Right cardiac atrium (tissue), 5 donors: Measurements from ENCODE around the gene ATP1B4. TPM values are rescaled to one million over a fixed set of nuclear protein-coding genes. Genes with fewer than 3 reads are reported as not detected.
A peak's percentile ranks its signal among the peaks of the same experiment; 100 is the strongest.

Experiments
- ATAC-seq, 2 donors: fragments of 200-7000 bp; cut with Tn5 transposase; one replicate each; pipeline versions ENCODE4 v1.8.0 to v1.9.1; 2020; ENCODE audit warnings: moderate library complexity in 2 of 2, mild to moderate bottlenecking in 1 of 2
- DNase-seq, 3 donors: peaks; one replicate each; pipeline ENCODE4 v3.0.0-alpha.2; 2020
- H3K27ac ChIP-seq: one replicate; pipeline ENCODE4 v1.5.1; 2013; ENCODE audit warnings: mild to moderate bottlenecking, low read length, control low read depth, moderate library complexity
- H3K27me3 ChIP-seq: one replicate; pipeline ENCODE4 v1.6.1; 2013; ENCODE audit not compliant: control insufficient read depth, insufficient read depth
- H3K4me1 ChIP-seq: one replicate; pipeline ENCODE4 v1.6.1; 2013; ENCODE audit warnings: low read length; ENCODE audit not compliant: control insufficient read depth, insufficient read depth
- H3K4me3 ChIP-seq: one replicate; pipeline ENCODE4 v1.5.1; 2013; ENCODE audit warnings: low read length, control low read depth
- H3K9me3 ChIP-seq: one replicate; pipeline ENCODE4 v1.6.1; 2013; ENCODE audit warnings: low read length; ENCODE audit not compliant: control insufficient read depth
- WGBS: extraction: QIAGEN DNeasy Blood & Tissue Kit; methylation state at CpG from one replicate; pipeline ENCODE4 v1.1.7; 2013; 5-methylcytosine and 5-hydroxymethylcytosine counted together
- intact Hi-C, 4 donors: fragments of 100-400 bp; cut with DNase I; formaldehyde crosslinking; loops; one replicate each; pipeline versions ENCODE4 v1.11.0 to v1.14.0; 2022 to 2023
- polyA plus RNA-seq: library from polyadenylated mRNA; stranded (reverse); fragments of 200-250 nt; gene quantifications from one replicate; pipeline ENCODE4 v1.2.3, GENCODE V29; 2013
- total RNA-seq, 4 donors: library from RNA; stranded (reverse); fragmentation: NEBNext Ultra II Directional; extraction: Animal tissue kit (Norgen Biotek cat#: 25700); gene quantifications; one replicate each; pipeline ENCODE4 v1.2.1, GENCODE V29; 2021
- donor health status: healthy with polysubstance abuse.
- donor health status: DM: no; HTN: yes; CAD: no.
- donor health status: DM: no; HTN: no; CAD: no.
- donor health status: DM: no; HTN: yes; CAD: no; lungs with severe emphysema.
- donor health status: DM: yes; HTN: yes; CAD: no.

ATP1B4 gene
- total and polyA plus RNA-seq, 5 donors = 0.23 to 3.8 (median 0.37) TPM

DNA sequence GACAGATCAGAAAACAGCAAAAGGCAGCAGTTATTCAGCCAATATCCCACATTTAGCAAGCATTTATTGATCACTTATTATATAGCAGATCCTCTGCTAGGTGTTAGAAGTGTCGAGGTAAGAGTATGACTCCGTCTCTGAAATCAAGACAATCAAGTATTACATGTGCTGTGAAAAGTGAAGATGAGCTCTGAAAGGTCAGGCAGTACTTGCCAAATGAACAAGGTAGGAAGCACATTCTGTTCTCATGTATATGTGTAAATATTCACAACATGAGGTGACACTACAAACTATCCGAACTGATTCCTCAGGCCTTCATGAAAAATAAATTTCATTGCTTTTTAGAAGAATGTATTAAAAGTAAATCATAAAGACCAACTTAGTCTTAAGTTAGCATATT lies 15.3 kb downstream of the ATP1B4 start:
- Histone ChIP-seq H3K27me3 (no peaks in the 10 kb centered on the region), H3K4me1 (peaks cover 1% of the 10 kb centered on the region), H3K4me3 (no peak overlapping the region), H3K27ac (no peak overlapping the region), H3K9me3 (no peaks in the 10 kb centered on the region)
- intact Hi-C loops = no loop called here
- DNase-seq = no peak
- ATAC-seq = no peak
- WGBS = 54% methylated on average over 3 of the region's 3 CpGs

DNA sequence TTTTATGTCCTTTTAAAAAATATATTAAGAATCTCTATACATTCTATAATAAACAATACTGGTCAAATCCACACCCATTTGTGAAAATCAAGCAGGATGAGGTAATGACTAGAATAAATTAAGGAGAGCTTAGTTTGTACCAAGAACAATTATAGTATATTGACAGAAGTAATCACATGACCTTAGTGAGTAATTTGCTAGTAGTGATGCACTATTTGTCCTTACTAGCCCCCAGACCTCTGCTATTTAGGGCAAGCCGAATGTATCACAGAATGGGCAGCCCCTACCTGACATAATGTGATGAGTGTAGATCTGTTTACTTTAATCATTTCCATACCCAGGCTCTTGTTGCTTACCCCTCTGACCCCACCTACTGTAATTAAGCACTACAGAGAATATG lies 15.8 kb downstream of the ATP1B4 start:
- 100% methylated on average over 1 of the region's 1 CpG for whole genome bisulfite sequencing
- Histone ChIP-seq H3K4me1 (peaks cover 1% of the 10 kb centered on the region), H3K9me3 (no peaks in the 10 kb centered on the region), H3K27ac (no peak overlapping the region), H3K27me3 (no peaks in the 10 kb centered on the region), H3K4me3 (no peak overlapping the region)
- intact Hi-C loops = no loop called here
- DNase-seq (no peak), ATAC-seq (no peak)

DNA sequence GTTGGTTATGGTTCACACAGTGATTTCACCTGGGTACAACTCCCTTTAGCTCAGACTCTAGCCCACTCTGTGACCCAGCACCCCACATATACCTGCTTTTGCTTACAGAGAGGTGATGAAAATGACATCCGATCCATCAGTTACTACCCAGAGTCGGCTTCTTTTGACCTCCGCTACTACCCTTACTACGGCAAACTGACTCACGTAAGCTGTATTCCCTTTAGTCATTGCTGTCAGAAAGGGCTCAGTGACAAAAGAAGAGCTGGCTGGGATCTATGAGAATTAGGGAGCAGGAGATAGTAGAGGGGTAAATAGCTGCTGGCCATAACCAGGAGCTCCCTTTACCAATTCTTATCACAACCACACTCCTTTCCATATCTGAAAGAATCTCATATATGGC lies 16.7 kb downstream of the ATP1B4 start:
- no peak for ATAC-seq
- Histone ChIP-seq H3K27ac (no peak overlapping the region), H3K27me3 (no peaks in the 10 kb centered on the region), H3K9me3 (no peaks in the 10 kb centered on the region), H3K4me3 (no peak overlapping the region), H3K4me1 (peaks cover 1% of the 10 kb centered on the region)
- DNase-seq = no peak
- WGBS = 90% methylated on average over 5 of the region's 5 CpGs
- intact Hi-C loops = no loop called here

DNA sequence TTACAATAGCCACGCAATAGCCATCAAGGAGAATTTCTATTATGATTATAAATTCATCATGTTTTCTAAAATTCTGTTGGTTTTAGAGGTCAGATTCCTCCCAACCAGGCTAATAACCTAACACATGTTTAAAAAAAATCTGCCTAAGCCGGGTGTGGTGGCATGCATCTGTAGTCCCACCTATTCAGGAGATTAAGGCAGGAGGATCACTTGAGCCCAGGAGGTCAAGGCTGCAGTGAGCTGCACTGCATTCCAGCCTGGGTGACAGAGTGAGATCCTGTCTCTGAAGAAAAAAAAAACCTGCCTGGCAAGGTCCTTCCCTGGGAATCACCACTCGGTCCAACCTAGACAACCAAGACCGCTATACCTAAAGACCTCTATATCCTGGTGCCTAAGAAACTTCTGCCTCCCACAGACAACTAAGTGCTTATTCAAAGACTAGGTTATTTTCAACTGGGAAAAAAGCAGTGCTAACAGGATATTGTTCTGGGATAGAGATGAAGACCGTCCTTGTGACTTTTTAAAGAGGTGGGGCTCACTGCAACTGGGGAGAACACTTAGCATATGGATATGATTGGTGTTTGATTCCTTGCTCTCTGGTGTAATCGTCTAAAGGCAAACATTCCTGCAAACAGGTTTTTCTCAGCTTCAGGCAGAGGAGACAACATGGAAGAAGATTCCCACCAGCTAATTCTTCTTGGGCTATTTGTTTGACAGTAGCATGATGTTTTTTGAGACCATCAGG lies 18.2 kb downstream of the ATP1B4 start:
- no peak overlapping the region for H3K4me3 ChIP-seq
- DNase-seq (no peak), ATAC-seq (no peak)
- H3K4me1 ChIP-seq = peaks cover 1% of the 10 kb centered on the region
- H3K27me3 ChIP-seq = no peaks in the 10 kb centered on the region
- H3K27ac ChIP-seq = no peak overlapping the region
- intact Hi-C loops = no loop called here
- H3K9me3 ChIP-seq = no peaks in the 10 kb centered on the region
- WGBS = 64% methylated on average over 6 of the region's 6 CpGs

DNA sequence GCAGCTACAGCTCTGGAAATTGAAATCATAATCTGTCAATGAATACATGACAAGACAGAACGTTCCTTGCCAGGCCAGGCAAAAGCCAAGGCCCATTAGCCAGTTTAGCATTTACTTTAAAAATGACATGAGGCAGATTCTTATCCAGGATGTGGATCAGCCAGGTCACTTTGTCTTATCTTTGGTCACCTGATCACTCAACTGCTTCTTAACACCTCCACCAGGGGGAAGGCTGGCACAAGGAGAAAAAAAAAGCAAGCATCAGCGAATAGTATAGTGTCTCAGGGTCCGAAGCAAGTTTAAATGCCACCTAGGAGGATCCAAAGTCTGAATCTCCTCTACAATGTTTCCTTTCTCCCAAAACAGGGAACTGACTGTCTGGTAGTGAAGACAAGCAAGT lies 18.8 kb downstream of the ATP1B4 start:
- no peak overlapping the region for H3K4me3 ChIP-seq
- 18% methylated on average over 3 of the region's 3 CpGs for WGBS
- H3K27me3 ChIP-seq = no peaks in the 10 kb centered on the region
- peaks cover 1% of the 10 kb centered on the region for H3K4me1 ChIP-seq
- ATAC-seq (no peak), DNase-seq (no peak)
- intact Hi-C loops = no loop called here
- H3K27ac ChIP-seq = no peak overlapping the region
- H3K9me3 ChIP-seq = no peaks in the 10 kb centered on the region

DNA sequence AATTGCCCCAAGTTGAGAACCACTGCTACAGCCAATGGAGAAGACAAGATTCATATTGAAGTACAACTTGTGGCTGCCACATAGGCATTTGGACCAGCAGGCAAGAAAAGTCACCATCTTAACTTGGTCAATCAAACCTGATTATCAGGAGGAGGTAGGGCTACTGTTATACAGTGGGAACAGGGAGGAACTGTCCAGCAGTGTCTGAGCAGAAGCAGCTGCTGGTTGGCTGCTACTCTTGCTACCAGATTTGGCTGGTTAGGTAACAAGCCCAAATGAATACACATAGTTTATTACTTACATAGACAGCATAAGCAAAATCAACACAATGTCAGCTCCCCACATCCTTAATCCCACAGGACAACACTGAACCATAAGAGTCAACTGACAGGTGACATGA lies 39.4 kb downstream of the ATP1B4 start:
- H3K4me3 ChIP-seq = no peak overlapping the region
- intact Hi-C loops = no loop called here
- DNase-seq = no peak
- H3K27me3 ChIP-seq = no peaks in the 10 kb centered on the region
- no peaks in the 10 kb centered on the region for H3K4me1 ChIP-seq
- no peak for ATAC-seq
- no peak overlapping the region for H3K27ac ChIP-seq
- H3K9me3 ChIP-seq = no peaks in the 10 kb centered on the region

DNA sequence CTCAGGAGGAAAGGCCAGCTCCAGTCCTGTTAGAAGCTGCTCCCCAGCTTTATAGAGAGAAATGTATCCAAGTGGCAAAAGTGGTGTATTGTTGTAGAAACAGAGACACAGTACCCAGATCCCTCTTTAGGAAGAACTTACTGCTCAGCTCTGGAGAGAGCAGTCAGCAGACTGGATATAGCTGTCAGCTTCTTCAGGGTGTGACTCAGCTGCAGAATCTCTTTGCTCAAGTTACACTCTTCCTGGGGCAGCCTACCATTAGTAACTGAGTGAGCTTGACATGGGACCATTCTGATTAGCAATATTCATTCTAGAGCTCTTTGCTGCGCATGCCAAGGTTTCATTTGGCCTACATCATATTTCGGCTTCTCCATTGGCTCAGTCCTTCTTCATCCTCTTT lies 40.5 kb downstream of the ATP1B4 start:
- no peak overlapping the region for H3K27ac ChIP-seq
- 96% methylated on average over 2 of the region's 2 CpGs for WGBS
- intact Hi-C loops = no loop called here
- H3K4me3 ChIP-seq = no peak overlapping the region
- H3K27me3 ChIP-seq = no peaks in the 10 kb centered on the region
- no peak for ATAC-seq
- no peaks in the 10 kb centered on the region for H3K4me1 ChIP-seq
- no peak for DNase-seq
- no peaks in the 10 kb centered on the region for H3K9me3 ChIP-seq

DNA sequence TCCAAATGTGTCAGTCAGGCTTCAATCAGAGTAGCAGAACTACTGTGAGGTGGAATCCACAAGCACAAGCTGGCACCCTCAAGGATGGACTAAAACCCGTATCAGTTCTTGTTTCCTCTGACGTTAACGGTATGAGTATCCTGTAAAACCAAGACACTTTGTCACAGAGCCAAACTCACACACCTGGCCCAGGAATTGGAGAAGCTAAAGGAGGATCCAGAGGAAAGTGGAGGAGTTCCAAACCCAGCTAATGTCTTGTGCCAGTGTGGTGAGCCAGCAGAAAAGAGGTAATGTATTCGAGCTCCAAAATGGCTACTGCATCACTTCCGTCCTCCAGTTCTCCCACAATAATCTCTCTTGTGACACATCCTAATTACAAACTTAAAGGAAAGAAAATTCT lies 44.7 kb downstream of the ATP1B4 start:
- Histone ChIP-seq H3K4me1 (no peaks in the 10 kb centered on the region), H3K4me3 (no peak overlapping the region), H3K27ac (no peak overlapping the region), H3K27me3 (no peaks in the 10 kb centered on the region), H3K9me3 (no peaks in the 10 kb centered on the region)
- WGBS = 86% methylated on average over 5 of the region's 5 CpGs
- no peak for ATAC-seq
- intact Hi-C loops = no loop called here
- no peak for DNase-seq

DNA sequence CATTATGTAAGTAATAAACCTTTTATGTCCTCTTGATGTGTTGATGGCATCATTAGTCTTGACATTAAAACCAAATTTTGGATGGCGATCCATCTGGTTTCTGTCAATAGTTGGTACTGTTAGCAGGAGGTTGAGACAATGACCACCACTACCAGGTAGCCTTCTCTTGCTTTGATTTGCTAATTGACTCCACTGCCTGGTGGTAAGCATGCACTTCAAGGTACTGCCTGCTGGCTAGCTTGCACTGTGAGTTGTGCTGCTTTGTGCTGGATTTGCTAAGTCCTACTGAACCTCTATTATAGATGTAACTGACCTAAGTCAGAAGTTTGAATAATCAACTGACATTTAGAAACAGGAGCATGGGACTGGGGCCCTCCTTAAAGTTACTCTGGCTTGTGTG lies 46.3 kb downstream of the ATP1B4 start:
- H3K4me3 ChIP-seq = no peak overlapping the region
- H3K27me3 ChIP-seq = no peaks in the 10 kb centered on the region
- DNase-seq (no peak), ATAC-seq (no peak)
- H3K27ac ChIP-seq = no peak overlapping the region
- 76% methylated on average over 1 of the region's 1 CpG for WGBS
- no peaks in the 10 kb centered on the region for H3K9me3 ChIP-seq
- H3K4me1 ChIP-seq = no peaks in the 10 kb centered on the region
- intact Hi-C loops = no loop called here

DNA sequence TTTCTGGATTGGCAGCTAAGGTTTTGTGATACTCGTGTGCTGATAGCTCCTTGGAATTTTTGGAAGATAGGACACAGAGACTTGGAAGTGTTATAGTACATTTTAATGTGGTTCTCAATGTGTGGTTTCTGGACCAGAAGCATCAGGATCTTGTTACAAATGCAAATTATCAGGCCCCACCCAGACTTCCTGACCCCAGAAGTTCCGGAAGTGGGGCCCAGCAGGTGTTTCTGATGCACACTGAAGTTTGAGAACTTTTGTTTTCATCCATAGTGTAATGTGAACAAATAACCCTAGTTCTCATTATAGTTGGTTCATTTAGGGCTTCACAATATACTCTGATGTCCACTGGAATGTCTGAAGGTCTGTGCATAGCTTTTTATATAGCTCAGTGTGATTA lies 57.6 kb downstream of the ATP1B4 start:
- no peak for ATAC-seq
- 32% methylated on average over 2 of the region's 2 CpGs for WGBS
- intact Hi-C loops = no loop called here

DNA sequence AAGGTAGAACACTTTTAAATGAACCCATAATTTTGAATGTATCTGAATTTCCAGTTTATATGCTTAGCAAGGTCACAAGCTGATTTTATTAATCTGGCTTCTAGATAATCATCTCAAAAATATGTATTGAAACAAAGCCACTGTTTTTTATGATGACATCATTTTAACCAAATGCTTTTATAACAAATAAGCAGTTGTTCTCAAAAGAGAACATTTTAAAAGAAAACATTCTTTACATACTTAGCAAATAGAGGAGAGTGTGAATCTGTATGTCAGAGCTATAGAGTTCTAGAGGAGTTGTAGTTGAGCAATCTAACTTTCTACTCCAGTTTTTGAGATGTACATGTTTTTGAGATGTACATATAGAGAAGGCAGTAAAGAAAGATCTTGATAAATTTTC lies 64.7 kb downstream of the ATP1B4 start:
- ATAC-seq = no peak
- intact Hi-C loops = no loop called here
- DNase-seq = no peak
- no peaks in the 10 kb centered on the region for H3K4me1 ChIP-seq
- H3K4me3 ChIP-seq = no peak overlapping the region
- no peak overlapping the region for H3K27ac ChIP-seq
- no peaks in the 10 kb centered on the region for H3K9me3 ChIP-seq
- H3K27me3 ChIP-seq = no peaks in the 10 kb centered on the region

More for the DNA sequence above, 57.6 kb downstream of the ATP1B4 start:
- no peak for DNase-seq
- Histone ChIP-seq H3K9me3 (no peaks in the 10 kb centered on the region), H3K4me1 (no peaks in the 10 kb centered on the region), H3K27me3 (no peaks in the 10 kb centered on the region), H3K27ac (no peak overlapping the region), H3K4me3 (no peak overlapping the region)

DNA sequence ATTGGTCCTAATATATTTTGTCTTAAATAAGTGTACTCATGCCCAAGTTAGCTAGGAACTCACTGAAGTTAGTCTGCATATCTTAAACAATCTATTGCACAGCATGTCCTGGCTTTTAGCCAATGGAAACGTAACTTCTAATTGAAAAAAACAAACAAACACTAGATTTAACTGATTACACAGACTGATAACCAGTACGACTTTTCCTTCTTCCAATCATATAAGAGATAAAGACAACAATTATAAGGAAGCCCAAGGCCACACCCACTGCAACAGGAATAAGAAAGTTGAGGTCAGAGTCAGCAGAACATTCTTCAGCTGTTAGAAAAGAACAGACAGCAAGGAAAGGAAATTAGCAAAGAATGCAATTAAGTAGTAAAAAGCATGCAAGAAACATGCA lies 66.4 kb downstream of the ATP1B4 start:
- Histone ChIP-seq H3K9me3 (no peaks in the 10 kb centered on the region), H3K4me3 (no peak overlapping the region), H3K27ac (no peak overlapping the region), H3K4me1 (no peaks in the 10 kb centered on the region), H3K27me3 (no peaks in the 10 kb centered on the region)
- 7% methylated on average over 2 of the region's 2 CpGs for WGBS
- ATAC-seq = peak in 1 of 2 donors; percentile 65
- no peak for DNase-seq
- intact Hi-C loops = no loop called here
